Vagina (tissue), 2 donors: ENCODE results near the gene APLP2.

Source experiments
- CTCF ChIP-seq, 3 experiments: fragments of 450-650 bp in 2 of 3; fragments of 200-600 bp in 1 of 3; sonication (generic) in 1 of 3; IDR thresholded peaks; one replicate each; pipeline ENCODE4 v1.5.1; 2017 to 2019; ENCODE audit warnings: antibody characterized with exemption in 3 of 3, mild to moderate bottlenecking in 2 of 3, moderate library complexity in 2 of 3
- POLR2A ChIP-seq, 2 donors: fragments of 450-650 bp; IDR thresholded peaks; one replicate each; pipeline ENCODE4 v1.6.1; 2017; ENCODE audit warnings: antibody characterized with exemption in 2 of 2, mild to moderate bottlenecking in 2 of 2, moderate library complexity in 2 of 2
- POLR2AphosphoS5 ChIP-seq, 2 donors: sonication (generic); formaldehyde crosslinking; IDR thresholded peaks; one replicate each; pipeline ENCODE4 v1.9.0; 2017; ENCODE audit warnings: antibody characterized with exemption in 2 of 2, mild to moderate bottlenecking in 2 of 2, low read depth in 1 of 2; ENCODE audit not compliant: insufficient read depth in 1 of 2

GRCh38 chr11:130096823-130097222 lies 27.1 kb downstream of the APLP2 start:
- TF ChIP-seq CTCF (IDR thresholded peaks at IDR 0.05), result no peak
- no peak for TF ChIP-seq POLR2AphosphoS5 (IDR thresholded peaks at IDR 0.05; ENCODE audit: insufficient read depth in 1 of 2, low read depth in 1 of 2)
- no peak for TF ChIP-seq POLR2A (IDR thresholded peaks at IDR 0.05)
